ENCODE data around the gene CXorf51A.
"Not testable (repeated sequence)": the region's sequence is repeated elsewhere in the genome, so short reads cannot be mapped to it uniquely, and the experiment has no call there.

Gene CXorf51A

DNA sequence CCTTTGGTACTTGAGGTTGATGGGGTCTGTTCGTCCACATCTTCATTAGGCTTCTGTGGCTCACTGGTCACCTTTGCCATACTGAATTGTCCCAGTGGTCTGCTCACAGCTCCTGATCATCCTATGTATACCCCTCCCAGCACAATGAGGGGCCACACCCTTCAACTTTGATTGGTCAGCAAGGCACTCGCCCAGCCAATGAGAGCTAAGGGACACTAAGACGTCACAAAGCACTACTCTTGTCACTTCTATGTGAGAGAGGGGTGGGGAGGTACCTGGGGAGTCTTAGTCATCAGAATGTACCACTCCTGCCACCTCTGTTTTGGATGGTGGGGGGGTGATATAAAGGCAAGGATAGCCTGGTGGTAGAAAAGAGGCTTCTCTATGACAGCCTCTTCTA lies at the start of gene CXorf51A:
CXorf51A (minus strand) TSS at position 101 of the 400 bp plus-strand sequence; CDS start at position 80, 21 bp downstream.
- DNase-seq (ENCODE audit: low read depth in 1 of 2, low spot score in 1 of 2): not testable (repeated sequence)

DNA sequence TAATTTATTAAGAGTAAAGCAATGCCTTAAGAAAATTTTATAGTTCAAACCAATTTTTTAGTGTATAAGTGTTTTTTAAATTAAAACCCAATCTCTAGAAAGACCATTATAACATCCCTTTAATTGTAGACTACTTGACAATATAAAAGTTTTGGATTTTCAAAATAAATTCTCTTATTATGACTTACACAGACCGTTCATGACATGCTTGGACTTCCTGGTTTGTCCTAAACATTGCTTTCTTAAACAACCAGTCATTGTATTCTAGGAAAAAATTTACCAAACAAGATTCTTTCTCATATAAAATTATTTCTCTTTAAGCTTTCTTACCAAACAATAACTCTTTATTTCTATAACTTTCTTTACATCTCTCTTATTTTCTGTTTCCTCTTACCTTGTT lies 49.0 kb upstream of the CXorf51A start:
- no peak for DNase-seq (ENCODE audit: low read depth in 1 of 2, low spot score in 1 of 2)

DNA sequence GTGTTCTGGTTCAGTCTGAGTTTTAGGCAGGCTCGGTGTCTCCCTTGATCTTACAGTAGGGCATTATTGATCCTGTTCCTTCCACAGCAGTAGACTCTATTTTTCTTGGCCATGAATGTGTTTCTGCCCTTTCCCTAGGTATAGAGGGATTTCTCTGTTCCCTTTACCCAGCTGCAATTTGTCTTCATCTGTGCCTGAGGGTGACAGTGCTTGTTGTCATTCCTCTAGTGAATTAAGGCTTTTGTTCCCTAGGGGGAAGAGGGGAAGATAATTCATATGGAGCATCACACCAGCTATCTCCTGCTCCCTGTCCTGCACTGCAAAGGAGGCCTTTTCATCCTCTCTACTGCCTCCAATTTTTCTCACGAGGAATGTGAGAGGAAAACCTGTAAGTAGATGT lies 39.7 kb upstream of the CXorf51A start:
- no peak for DNase-seq (ENCODE audit: low read depth in 1 of 2, low spot score in 1 of 2)

DNA sequence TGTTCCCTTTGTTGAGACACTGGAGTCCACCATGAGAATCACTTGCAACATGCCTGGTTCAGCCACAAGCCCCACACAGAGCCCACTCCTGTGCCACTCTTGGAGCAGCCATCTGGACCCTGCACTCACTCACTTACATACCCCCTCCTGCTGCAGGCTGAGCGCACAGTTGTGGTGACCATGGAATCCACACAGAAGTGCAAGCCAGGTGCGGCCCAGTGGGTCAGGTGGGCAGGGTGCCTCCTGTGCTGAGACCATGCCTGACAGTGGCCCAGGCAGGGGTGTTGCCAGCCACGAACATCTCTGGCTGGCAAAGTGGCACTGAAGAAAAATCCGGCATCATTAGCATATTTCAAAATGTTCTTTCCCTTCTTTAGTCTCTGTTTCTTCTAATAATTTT lies 17.4 kb upstream of the CXorf51A start:
- no peak for DNase-seq (ENCODE audit: low read depth in 1 of 2, low spot score in 1 of 2)

DNA sequence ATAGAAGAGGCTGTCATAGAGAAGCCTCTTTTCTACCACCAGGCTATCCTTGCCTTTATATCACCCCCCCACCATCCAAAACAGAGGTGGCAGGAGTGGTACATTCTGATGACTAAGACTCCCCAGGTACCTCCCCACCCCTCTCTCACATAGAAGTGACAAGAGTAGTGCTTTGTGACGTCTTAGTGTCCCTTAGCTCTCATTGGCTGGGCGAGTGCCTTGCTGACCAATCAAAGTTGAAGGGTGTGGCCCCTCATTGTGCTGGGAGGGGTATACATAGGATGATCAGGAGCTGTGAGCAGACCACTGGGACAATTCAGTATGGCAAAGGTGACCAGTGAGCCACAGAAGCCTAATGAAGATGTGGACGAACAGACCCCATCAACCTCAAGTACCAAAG lies 5.1 kb downstream of the CXorf51A start, which contains the start of gene CXorf51B:
CXorf51B (plus strand) TSS at position 301 of the 400 bp plus-strand sequence; CDS start at position 322, 21 bp downstream.
- not testable (repeated sequence) for DNase-seq (ENCODE audit: low read depth in 1 of 2, low spot score in 1 of 2)

Data from stimulated activated CD4-positive, alpha-beta T cell treated with anti-CD3 and anti-CD28 coated beads, Interleukin-15, amount 100 ng/mL, for 1 hour (primary cell).